Psoas muscle (tissue), 8 donors: ENCODE measurements around the gene NDUFV1. TPM values are rescaled to one million over a fixed set of nuclear protein-coding genes. Genes with fewer than 3 reads are reported as not detected.

ENCODE experiments used
- ATAC-seq, 4 donors: fragments of 200-7000 bp; cut with Tn5 transposase; one replicate each; pipeline ENCODE4 v1.9.1; 2020; ENCODE audit warnings: moderate library complexity in 3 of 4, mild to moderate bottlenecking in 2 of 4
- DNase-seq, 2 donors: peaks; one replicate each; pipeline ENCODE4 v3.0.0-alpha.2; 2020
- H3K27ac ChIP-seq: fragments of 200-600 bp; one replicate; pipeline ENCODE4 v1.8.0; 2022
- H3K27me3 ChIP-seq, 3 donors: fragments of 200-600 bp in 1 of 3; one replicate each; pipeline versions ENCODE4 v1.6.1 to v1.8.0; 2013 to 2022; ENCODE audit warnings: low read length in 2 of 3, mild to moderate bottlenecking in 2 of 3, moderate library complexity in 1 of 3; ENCODE audit not compliant: insufficient read depth in 3 of 3
- H3K36me3 ChIP-seq, 2 donors: fragments of 200-600 bp in 1 of 2; one replicate each; pipeline versions ENCODE4 v1.6.1 to v1.8.0; 2013 to 2022; ENCODE audit warnings: low read depth in 1 of 2, mild to moderate bottlenecking in 1 of 2, moderate library complexity in 1 of 2; ENCODE audit not compliant: insufficient read depth in 1 of 2
- H3K4me1 ChIP-seq: fragments of 200-600 bp; one replicate; pipeline ENCODE4 v1.8.0; 2022
- H3K4me3 ChIP-seq: fragments of 200-600 bp; one replicate; pipeline ENCODE4 v1.8.0; 2022; ENCODE audit warnings: mild to moderate bottlenecking
- H3K9me3 ChIP-seq: fragments of 200-600 bp; one replicate; pipeline ENCODE4 v1.8.0; 2022
- CTCF ChIP-seq: fragments of 200-600 bp; IDR thresholded peaks from one replicate; pipeline ENCODE4 v1.8.0; 2022; ENCODE audit warnings: antibody characterized with exemption
- WGBS, 3 donors: extraction: QIAGEN DNeasy Blood & Tissue Kit; methylation state at CpG; one replicate each; pipeline versions ENCODE4 v1.1.6 to v1.1.7; 2013; 5-methylcytosine and 5-hydroxymethylcytosine counted together
- intact Hi-C, 2 donors: fragments of 100-400 bp; cut with DNase I; formaldehyde crosslinking; loops; one replicate each; pipeline versions ENCODE4 v1.11.0 to v1.14.2; 2022
- polyA plus RNA-seq, 3 donors: library from polyadenylated mRNA; stranded (reverse); fragments of 200-250 nt; gene quantifications; one replicate each; pipeline ENCODE4 v1.2.3, GENCODE V29; 2013
- total RNA-seq, 4 donors: library from RNA; stranded (reverse); fragmentation: NEBNext Ultra II Directional in 2 of 4; extraction: Animal tissue kit (Norgen Biotek cat#: 25700) in 2 of 4; gene quantifications; one replicate each; pipeline versions ENCODE4 v1.2.1 to v1.2.4, GENCODE V29; 2021 to 2023
- donor health status: healthy with polysubstance abuse.
- donor health status: DM: no; HTN: no; CAD: no; lungs with moderate emphysema.
- donor health status: Bipolar disorder and iron deficiency.
- donor health status: healthy.
- donor health status: DM: yes; HTN: yes; CAD: no.
- donor health status: DM: no; HTN: no; CAD: no.
- donor health status: DM: no; HTN: no; CAD: no.
- donor health status: DM: yes; HTN: yes; CAD: no.

NDUFV1 gene
- total and polyA plus RNA-seq, 7 donors, result 248 to 413 (median 332) TPM

DNA sequence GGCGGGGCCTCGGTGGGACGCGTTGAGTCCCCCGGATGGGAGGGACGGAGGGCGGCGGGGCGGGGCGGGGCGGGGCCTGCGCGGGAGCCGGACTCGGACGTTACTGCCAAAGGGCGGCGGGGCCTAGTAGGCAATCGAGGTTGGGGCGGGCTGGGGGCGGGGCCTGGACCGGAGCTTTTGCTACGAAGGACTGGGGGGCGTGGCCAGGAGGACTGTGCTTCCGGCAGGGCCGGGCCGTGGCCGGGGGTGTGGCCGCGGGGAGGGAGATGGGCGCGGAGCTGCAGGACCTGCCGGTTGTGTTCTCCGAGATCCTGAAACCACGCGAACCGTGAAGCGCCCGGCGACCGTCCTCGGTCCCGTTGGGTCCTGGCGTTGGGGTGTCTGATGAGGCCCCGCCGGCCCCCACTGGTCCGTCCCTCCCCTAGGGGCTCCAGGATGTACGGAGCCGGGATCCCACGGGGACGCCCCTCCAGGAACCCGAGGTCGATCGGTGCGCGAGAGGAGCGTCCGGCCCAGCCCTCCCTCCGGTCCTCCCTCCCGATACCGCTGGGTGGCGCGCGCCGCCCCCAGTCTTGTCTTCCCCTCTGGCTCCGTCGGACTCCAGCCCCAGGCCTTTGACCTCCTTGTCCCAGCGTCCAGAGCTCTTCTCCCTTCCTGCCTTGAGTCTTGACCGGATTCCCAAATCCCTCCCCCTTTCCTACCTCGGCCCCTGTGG, 23.6 kb downstream of the NDUFV1 start:
- no peaks in the 10 kb centered on the region for H3K27me3 ChIP-seq
- 0 to 1% (median 1%) methylated on average over 30 to 70 of the region's 70 CpGs for WGBS, 3 donors
- peak overlapping the region; percentile 83 for H3K4me3 ChIP-seq
- DNase-seq (peak; percentile 99), ATAC-seq (peak; percentile 89 to 92 (median 90))
- H3K27ac ChIP-seq, result peak overlapping the region; percentile 94
- H3K4me1 ChIP-seq, result peaks cover 15% of the 10 kb centered on the region
- peak; percentile 61 for TF ChIP-seq CTCF
- H3K36me3 ChIP-seq, result no peaks in the 10 kb centered on the region
- no peaks in the 10 kb centered on the region for H3K9me3 ChIP-seq
- intact Hi-C loops, result loop anchor here in 1 of 2 donors (10.0 kb wide), 1 partner anchor 174 kb away; no protein-coding TSS in a partner anchor

DNA sequence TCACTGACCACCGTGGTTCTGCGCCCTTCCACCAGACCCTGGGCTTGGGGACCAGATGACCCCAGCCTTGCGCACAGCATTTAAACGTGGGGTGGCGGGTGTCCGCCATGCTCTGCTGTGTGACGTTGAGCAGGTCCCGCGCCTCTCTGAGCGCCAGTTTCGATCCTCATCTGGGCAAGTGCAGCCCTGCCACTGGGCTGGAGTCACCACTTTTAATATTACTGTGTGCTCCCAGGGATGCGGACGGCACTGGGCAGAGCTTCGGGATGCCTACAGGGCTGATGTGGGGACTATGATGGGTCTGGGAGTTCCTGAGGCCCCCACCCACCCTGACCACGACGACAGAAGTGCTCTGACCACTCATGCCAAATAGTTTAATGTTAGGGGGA, 24.2 kb downstream of the NDUFV1 start:
- no peak for DNase-seq
- Histone ChIP-seq H3K4me3 (peak overlapping the region; percentile 83), H3K36me3 (no peaks in the 10 kb centered on the region), H3K9me3 (no peaks in the 10 kb centered on the region), H3K27me3 (no peaks in the 10 kb centered on the region), H3K4me1 (peaks cover 15% of the 10 kb centered on the region), H3K27ac (peak overlapping the region; percentile 88)
- intact Hi-C loops, result loop anchor here in 1 of 2 donors (10.0 kb wide), 1 partner anchor 174 kb away; no protein-coding TSS in a partner anchor
- no peak for ATAC-seq
- no peak for TF ChIP-seq CTCF
- WGBS, 3 donors, result 52 to 55% (median 52%) methylated on average over 16 of the region's 16 CpGs

GRCh38 chr11:67631411-67631810, 24.7 kb downstream of the NDUFV1 start:
- no peak overlapping the region for H3K4me3 ChIP-seq
- TF ChIP-seq CTCF, result no peak
- no peaks in the 10 kb centered on the region for H3K9me3 ChIP-seq
- peaks cover 15% of the 10 kb centered on the region for H3K4me1 ChIP-seq
- WGBS, 3 donors, result 70 to 78% (median 77%) methylated on average over 7 of the region's 7 CpGs
- no peaks in the 10 kb centered on the region for H3K27me3 ChIP-seq
- no peak for ATAC-seq
- H3K27ac ChIP-seq, result no peak overlapping the region
- intact Hi-C loops, result loop anchor here in 1 of 2 donors (10.0 kb wide), 1 partner anchor 173 kb away; no protein-coding TSS in a partner anchor
- no peak for DNase-seq
- no peaks in the 10 kb centered on the region for H3K36me3 ChIP-seq

- no peak for TF ChIP-seq CTCF
- DNase-seq, result no peak
- intact Hi-C loops, result loop anchor here in 1 of 2 donors (10.0 kb wide), 1 partner anchor 173 kb away; no protein-coding TSS in a partner anchor
- H3K4me3 ChIP-seq, result no peak overlapping the region
- no peaks in the 10 kb centered on the region for H3K9me3 ChIP-seq
- 85 to 96% (median 94%) methylated on average over 2 of the region's 2 CpGs for WGBS, 3 donors
- no peak for ATAC-seq
- peaks cover 15% of the 10 kb centered on the region for H3K4me1 ChIP-seq
- H3K27me3 ChIP-seq, result no peaks in the 10 kb centered on the region
- no peak overlapping the region for H3K27ac ChIP-seq
- no peaks in the 10 kb centered on the region for H3K36me3 ChIP-seq
These were observed 25.1 kb downstream of the NDUFV1 start for GRCh38 chr11:67631853-67632174.
